HG02943 (cell line): ENCODE results near the gene IKBKE.
"Not testable (repeated sequence)": the region's sequence is repeated elsewhere in the genome, so short reads cannot be mapped to it uniquely, and the experiment has no call there.

Source experiments
- ATAC-seq: cut with Tn5 transposase; IDR thresholded peaks from one replicate; pipeline ENCODE4 v1.9.1; 2021; ENCODE audit warnings: mild to moderate bottlenecking, low read depth, moderate library complexity; ENCODE audit not compliant: unreplicated experiment

The IKBKE gene

GRCh38 chr1:206471415-206471801, 1.1 kb downstream of the IKBKE start:
- no peak for ATAC-seq

GRCh38 chr1:206472024-206472423, 1.7 kb downstream of the IKBKE start:
- ATAC-seq: no peak

- no peak for ATAC-seq
These were observed 2.2 kb downstream of the IKBKE start for GRCh38 chr1:206472454-206472853.

GRCh38 chr1:206472886-206473285, 2.6 kb downstream of the IKBKE start:
- ATAC-seq: no peak

GRCh38 chr1:206476058-206476457, 5.8 kb downstream of the IKBKE start:
- ATAC-seq: no peak

GRCh38 chr1:206476591-206476990, 6.3 kb downstream of the IKBKE start:
- no peak for ATAC-seq

GRCh38 chr1:206477110-206477509, 6.8 kb downstream of the IKBKE start:
- ATAC-seq: no peak

- ATAC-seq: no peak
These were observed 7.5 kb downstream of the IKBKE start for GRCh38 chr1:206477581-206478380.

- ATAC-seq: no peak
These were observed 8.5 kb downstream of the IKBKE start for GRCh38 chr1:206478746-206479145.

GRCh38 chr1:206479183-206480125, 9.2 kb downstream of the IKBKE start:
- no peak for ATAC-seq

GRCh38 chr1:206480211-206480610, 9.9 kb downstream of the IKBKE start:
- ATAC-seq: no peak

- no peak for ATAC-seq
These were observed 12.3 kb downstream of the IKBKE start for GRCh38 chr1:206482611-206483010.

- ATAC-seq: not testable (repeated sequence)
These were observed 13.6 kb downstream of the IKBKE start for GRCh38 chr1:206483864-206484263.

- no peak for ATAC-seq
These were observed 14.6 kb downstream of the IKBKE start for GRCh38 chr1:206484901-206485300.

GRCh38 chr1:206486995-206487788, 16.9 kb downstream of the IKBKE start:
- no peak for ATAC-seq

- ATAC-seq: no peak
These were observed 17.7 kb downstream of the IKBKE start for GRCh38 chr1:206487970-206488369.

- ATAC-seq: no peak
These were observed 18.2 kb downstream of the IKBKE start for GRCh38 chr1:206488466-206488865.

GRCh38 chr1:206489980-206490770, 19.9 kb downstream of the IKBKE start:
- no peak for ATAC-seq

- ATAC-seq: no peak
These were observed 20.6 kb downstream of the IKBKE start for GRCh38 chr1:206490771-206491405.
